Stimulated activated naive CD4-positive, alpha-beta T cell treated with Interleukin-2 at 50 U/mL for 16 hours (primary cell): Measurements from ENCODE around the gene ST3GAL3.

Experiments
- DNase-seq: peaks from one replicate; lab custom pipeline; 2025; lab: John Stamatoyannopoulos, UW

Gene ST3GAL3

DNA sequence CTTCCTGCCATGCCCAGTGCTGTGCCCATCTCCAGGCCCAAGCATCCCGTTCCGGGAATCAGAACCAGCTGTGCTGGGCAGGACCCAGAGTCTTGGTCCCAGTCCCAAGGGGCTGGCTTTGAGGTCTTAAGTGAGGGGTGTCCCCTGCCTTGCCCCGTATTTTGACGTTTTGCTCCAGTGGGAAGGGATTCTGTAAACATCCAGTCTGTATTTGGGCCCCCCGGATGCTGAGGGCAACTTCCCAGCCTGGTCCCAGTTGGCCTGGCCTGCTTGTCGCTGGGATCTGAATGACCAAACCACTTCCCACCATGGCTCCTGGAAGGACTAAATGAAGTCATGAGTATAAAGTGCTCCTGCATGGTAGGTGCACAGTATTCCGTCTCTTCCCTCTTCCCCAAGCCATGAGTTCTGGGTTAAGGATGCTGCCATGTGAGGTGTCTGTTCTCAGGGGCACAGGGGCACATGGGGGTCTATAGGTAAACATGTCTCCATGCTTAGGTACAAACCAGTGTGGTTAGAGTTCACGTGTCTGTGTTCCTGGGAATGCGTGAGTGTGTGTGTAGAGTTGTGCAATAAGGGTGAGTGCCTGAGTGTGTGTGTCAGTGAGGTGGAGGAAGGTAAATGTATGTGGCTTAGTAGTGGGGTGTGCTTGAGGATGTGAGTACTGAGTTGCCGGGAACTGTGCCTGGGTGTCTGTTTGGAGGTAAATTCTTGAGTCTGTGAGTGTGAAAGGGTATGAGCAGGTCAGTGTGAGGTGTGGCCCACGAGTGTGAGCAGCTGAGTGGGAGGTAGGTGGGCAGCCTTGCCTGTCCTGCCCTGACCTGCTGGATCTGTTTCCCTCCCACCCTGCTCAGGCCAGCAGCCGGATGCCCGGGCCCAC is 273.2 kb downstream of the ST3GAL3 start:
- DNase-seq, result no peak
